ENCODE measurements around the gene NUMA1.

The NUMA1 gene, protein sequence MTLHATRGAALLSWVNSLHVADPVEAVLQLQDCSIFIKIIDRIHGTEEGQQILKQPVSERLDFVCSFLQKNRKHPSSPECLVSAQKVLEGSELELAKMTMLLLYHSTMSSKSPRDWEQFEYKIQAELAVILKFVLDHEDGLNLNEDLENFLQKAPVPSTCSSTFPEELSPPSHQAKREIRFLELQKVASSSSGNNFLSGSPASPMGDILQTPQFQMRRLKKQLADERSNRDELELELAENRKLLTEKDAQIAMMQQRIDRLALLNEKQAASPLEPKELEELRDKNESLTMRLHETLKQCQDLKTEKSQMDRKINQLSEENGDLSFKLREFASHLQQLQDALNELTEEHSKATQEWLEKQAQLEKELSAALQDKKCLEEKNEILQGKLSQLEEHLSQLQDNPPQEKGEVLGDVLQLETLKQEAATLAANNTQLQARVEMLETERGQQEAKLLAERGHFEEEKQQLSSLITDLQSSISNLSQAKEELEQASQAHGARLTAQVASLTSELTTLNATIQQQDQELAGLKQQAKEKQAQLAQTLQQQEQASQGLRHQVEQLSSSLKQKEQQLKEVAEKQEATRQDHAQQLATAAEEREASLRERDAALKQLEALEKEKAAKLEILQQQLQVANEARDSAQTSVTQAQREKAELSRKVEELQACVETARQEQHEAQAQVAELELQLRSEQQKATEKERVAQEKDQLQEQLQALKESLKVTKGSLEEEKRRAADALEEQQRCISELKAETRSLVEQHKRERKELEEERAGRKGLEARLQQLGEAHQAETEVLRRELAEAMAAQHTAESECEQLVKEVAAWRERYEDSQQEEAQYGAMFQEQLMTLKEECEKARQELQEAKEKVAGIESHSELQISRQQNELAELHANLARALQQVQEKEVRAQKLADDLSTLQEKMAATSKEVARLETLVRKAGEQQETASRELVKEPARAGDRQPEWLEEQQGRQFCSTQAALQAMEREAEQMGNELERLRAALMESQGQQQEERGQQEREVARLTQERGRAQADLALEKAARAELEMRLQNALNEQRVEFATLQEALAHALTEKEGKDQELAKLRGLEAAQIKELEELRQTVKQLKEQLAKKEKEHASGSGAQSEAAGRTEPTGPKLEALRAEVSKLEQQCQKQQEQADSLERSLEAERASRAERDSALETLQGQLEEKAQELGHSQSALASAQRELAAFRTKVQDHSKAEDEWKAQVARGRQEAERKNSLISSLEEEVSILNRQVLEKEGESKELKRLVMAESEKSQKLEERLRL (N-terminal part only)

DNA sequence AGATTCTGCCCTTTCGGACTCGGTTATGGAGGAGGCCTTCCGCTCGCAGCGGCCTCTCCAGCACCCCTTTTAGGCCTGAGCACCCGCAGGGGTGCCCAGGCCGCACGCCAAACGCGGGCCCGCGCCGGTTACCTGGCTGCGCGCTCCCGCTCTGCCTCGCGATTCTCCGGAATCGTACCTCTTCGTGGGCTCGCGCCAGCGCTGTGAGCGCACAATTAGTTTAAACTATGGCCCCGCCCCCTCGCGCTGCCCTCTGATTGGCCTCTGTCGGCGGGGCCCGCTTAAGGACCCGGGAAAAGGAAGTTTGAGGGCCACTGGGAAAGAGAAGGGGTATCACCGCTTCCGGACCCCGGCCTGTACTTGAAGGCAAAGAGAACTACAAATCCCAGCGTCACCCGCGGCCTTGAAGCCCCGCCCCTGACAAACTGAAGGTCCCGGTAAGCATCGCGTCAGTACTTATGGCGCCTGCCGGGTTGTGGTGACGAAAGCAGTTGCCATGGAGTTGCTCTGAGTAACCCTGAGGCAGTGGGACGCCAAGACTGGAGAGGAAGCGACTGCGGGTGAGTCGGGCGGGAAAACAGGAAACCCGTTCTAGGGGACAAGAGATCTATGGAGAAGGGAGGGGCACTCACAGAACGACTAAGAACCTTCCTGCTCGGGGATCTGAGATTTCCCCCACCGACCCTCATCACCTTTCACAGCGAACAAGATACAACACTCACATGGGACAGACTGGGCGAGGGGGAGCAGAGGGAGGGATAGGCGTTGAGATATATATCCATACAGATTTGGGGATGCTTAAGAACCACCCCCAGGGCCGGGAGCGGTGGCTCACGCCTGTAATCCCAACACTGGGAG lies at the start of gene NUMA1, which contains the start of gene LRRC51:
Gene NUMA1, minus strand, starts transcription at position 217 of the 858 bp plus-strand sequence. CDS start 44,599 bp downstream, outside the sequence.
Gene LRRC51, plus strand, starts transcription at position 525 of the 858 bp plus-strand sequence. CDS start 8,234 bp downstream, outside the sequence.
- intact Hi-C loops (cut with DNase I) = loop anchor here (2.0 kb wide), 2 partner anchors 22 to 40 kb away; partner anchors contain the start of gene LAMTOR1
- peak; percentile 98 to 100 (median 99) for DNase-seq

DNA sequence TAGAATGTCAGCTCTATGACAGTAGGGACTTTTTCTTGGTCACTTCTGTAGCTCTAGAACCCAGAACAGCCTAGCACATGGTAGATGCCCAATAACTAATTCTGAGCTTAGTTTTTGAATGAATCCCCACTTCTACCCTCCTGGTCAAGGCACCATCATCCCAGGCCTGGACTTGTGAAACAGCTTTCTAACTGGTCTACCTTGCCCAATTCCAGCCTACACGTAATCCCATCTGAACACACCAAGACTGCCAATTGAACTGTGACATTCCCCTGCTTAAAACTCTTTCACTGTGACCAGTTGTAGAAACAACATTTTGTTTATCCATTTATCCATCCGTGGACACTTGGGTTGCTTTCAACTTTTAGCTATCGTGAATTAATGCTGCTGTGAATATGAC lies 49.0 kb upstream of the NUMA1 start:
- intact Hi-C loops (cut with DNase I) = no loop called here
- no peak for DNase-seq

DNA sequence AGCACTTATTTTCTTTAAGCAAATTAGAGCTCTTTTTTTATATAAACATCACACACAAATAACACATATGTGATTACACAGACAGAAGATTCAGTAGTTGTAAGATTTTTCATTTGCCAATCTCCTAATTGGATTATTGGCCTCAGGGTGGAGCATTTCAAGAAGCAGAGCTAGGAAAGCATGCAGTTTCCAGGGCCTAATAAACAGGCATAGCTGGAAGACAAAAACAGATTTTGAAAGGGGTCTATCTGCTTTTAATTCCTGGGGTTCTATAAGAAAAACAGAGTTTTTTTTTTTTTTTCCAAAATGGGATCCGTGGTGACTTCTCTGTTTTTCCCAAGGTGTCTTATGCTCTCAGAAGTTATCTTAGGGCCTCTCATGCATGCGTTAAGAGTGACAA lies 47.6 kb upstream of the NUMA1 start:
- DNase-seq = no peak
- intact Hi-C loops (cut with DNase I) = no loop called here

DNA sequence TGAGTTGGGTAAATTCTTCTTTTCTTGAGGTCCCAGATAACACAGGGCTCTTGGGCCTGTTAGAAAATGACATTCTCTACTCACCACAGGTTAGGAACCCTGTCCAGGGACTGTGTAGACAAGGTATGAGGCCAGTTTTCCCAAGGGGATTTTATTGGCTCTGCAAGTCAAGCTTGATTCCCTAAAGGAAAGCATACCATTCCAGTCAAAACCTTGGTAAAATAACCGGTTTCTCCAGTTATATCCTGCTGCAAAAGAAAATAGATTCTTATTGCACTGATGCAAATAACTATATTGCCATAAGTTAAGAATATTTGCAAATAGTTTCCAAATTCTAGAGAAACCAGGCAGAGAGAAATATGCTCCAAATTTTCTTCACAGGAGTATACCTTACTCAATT lies 45.6 kb upstream of the NUMA1 start:
- no peak for DNase-seq
- intact Hi-C loops (cut with DNase I) = no loop called here

DNA sequence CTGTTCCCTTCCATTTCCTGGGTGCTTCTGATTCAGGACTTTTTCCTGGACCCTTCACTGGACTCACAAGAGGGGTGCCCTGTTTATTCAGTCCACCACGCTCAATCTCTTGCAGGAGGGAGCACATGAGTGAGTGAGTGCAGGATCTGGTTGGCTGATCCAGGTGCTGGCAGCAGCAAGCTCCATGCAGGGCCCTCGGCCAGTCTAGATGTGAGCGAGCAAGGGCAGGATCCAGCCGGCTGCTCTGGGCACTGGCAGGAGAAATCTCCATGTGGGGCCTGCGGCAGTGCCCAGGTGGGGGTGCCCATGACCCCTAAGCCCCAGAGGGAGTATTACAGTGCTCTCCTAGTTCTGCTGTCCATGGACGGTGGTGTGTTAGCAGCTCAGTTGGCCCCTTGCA lies 43.7 kb upstream of the NUMA1 start:
- intact Hi-C loops (cut with DNase I) = no loop called here
- no peak for DNase-seq

DNA sequence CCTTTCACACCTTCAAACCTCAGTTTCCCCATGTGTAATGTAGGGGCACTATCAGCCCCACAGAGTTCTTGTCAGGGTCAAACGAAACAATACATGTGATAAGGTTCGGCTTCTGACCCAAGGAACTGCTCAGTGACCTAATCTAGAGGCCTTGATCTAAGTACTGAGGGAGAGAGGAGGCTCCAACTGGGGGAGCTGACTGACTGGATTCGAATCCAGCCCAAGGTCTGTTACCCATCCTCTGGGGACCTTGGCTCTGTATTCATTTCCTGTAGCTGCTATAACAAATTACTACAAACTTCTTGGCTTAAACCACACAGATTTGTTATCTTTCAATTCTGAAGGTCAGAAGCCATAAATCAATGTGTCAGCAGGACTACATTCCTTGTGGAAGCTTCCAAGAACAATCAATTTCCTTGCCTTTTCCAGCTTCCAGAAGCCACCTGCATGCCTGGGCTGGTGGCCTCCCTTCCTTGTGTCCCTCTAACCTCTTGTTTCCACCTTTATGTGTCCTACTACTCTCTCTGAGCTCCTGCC lies 42.8 kb upstream of the NUMA1 start:
- intact Hi-C loops (cut with DNase I) = no loop called here
- no peak for DNase-seq

DNA sequence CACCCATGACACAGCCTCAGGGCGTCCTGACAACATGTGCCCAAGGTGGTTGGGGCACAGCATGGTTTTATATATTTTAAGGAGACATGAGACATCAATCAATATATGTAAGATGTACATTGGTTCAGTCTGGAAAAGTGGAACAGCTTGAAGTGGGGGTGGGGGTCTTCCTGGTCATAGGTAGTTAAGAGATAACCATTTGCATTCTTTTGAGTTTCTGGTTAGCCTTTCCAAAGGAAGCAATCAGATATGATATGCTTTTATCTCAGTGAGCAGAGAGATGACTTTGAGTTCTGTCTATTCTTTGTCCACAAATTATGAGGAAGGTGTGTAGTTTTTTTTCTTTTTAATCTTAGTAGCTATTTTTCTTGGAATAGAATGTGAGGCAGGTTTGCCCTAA lies 42.3 kb upstream of the NUMA1 start:
- DNase-seq = no peak
- intact Hi-C loops (cut with DNase I) = no loop called here

DNA sequence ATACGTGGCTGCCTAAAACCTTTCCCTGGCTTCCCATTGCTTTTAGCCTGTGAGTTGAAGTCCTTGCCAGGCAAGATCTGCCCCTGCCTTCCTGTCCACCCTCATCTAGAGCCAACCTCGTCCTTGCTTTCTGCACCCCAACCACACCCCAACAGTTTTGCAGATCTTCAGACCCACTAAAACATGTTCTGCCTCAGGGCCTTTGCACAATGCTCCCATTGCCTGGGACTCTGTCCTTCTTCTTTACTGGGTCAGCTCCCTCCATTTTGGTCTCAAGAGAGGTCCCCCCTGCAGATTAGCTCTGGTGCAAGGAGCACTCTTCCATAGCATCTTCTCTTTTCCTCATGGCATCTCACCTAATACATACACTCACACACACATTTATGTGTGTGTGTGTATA lies 40.6 kb upstream of the NUMA1 start:
- intact Hi-C loops (cut with DNase I) = no loop called here
- no peak for DNase-seq

DNA sequence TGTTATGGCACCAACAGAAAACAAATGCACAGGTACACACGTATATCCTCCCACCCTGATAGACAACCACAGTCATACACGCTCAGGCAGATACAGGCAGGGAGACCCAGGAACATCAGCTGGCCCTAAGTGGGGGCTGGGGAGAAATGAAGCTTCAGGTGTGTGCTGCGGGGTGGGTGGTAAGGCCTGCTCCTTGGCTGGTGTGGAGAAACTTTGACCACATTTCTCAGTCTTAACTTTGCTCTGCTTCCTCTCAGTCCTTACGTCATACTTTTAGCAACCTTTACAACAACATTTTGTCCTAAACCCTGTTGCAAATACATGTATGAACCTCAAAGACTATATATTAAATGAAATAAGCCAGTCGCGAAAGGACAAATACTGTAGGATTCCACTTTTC lies 38.9 kb upstream of the NUMA1 start:
- intact Hi-C loops (cut with DNase I) = no loop called here
- DNase-seq = no peak

DNA sequence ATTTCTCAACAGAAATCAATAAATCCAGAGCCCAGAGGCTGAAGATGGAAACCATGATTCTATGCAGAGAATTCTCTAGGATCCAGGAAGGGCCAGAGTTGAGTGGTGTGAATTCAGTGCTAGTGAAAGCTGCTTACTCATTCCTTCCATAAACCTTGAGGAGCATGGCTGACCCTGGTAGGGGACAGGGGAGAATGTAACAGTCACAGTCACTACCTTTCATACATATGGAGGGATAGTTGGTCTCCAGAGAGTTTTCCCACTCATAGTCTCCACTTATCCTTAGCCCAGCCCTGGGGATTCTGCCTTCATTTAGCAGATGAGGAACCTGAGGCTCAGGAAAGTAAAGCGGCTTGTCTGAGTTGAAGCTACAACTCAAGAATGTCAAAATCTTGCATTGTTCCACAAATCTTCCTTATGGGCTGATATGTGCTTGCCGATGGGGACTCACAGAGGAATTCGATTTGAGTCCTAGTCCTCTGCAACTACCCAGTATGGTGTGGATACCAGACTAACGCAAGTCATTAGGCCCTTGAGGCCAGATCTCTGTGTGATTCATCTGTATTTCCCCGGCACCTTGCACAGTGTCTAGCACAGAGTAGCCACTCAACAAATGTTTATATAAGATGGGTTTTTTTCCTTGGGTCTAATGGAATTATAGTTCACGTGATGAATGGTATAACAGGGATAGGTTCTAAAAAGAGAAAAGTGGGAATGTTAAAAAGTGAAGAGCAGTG lies 35.8 kb upstream of the NUMA1 start:
- DNase-seq = no peak

DNA sequence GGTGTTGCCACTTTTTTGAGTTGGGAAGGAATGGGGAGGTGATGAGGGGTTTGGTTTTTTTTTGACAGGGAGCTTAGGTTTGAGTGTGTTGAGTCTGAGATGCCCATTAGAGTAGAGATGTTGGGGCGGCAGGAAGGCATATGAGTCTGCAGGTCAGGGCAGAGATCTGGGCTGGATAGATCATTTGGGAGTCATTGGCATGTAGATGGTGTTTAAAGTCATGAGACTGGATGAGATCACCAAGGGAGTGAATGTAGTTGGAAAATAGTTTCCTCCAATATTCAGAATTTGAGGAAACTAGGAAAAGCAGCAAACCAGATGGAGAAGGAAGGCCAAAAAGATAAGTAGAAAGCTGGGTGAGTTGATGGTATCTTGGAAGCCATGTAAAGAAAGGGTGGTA lies 34.2 kb upstream of the NUMA1 start:
- intact Hi-C loops (cut with DNase I) = loop anchor here (5.0 kb wide), 1 partner anchor 108 kb away; the partner anchor contains the start of gene INPPL1
- DNase-seq = no peak

More for the DNA sequence above, 35.8 kb upstream of the NUMA1 start:
- intact Hi-C loops (cut with DNase I) = no loop called here

DNA sequence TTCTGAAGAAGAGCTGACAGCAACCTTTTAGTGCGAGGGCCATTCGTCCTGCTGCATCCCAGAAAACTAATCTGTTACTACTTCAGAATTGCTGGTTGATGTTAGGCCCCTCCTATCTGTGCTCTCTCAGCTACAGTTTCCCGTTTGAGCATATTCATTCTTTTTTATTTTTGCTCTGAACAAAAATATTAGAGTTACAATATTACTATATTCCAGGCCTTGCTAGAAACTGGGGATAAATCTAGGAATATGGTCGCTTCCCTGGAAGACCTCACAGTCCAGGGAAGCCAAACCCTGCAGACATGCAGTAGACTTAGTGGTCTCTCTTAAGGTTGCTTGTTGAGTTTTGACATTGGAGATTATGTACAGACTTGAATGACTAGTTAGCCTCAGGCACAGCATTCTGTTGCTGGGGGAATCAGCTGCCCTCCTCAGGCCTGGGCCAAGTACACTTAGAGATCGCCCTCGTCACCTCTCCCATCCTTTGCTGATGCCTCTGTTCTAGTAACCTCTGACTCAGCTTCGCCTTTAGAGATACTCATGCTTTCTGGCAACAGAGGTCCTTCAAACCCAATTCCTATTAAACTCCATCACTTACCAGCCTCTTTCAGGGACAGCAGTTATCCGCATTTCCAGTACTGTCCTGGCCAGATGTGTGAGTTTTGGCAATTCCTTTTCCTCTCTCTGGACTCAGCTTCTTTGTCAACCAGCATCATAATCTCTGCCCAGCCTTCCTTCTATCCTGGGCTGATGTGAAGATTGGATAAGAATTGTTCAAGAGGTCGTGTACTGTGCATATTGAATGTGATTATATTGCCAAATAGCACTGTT lies 32.9 kb upstream of the NUMA1 start:
- intact Hi-C loops (cut with DNase I) = loop anchor here (1.0 to 5.0 kb wide), 2 partner anchors 10 to 109 kb away; partner anchors contain the start of genes INPPL1 and LAMTOR1
- no peak for DNase-seq

DNA sequence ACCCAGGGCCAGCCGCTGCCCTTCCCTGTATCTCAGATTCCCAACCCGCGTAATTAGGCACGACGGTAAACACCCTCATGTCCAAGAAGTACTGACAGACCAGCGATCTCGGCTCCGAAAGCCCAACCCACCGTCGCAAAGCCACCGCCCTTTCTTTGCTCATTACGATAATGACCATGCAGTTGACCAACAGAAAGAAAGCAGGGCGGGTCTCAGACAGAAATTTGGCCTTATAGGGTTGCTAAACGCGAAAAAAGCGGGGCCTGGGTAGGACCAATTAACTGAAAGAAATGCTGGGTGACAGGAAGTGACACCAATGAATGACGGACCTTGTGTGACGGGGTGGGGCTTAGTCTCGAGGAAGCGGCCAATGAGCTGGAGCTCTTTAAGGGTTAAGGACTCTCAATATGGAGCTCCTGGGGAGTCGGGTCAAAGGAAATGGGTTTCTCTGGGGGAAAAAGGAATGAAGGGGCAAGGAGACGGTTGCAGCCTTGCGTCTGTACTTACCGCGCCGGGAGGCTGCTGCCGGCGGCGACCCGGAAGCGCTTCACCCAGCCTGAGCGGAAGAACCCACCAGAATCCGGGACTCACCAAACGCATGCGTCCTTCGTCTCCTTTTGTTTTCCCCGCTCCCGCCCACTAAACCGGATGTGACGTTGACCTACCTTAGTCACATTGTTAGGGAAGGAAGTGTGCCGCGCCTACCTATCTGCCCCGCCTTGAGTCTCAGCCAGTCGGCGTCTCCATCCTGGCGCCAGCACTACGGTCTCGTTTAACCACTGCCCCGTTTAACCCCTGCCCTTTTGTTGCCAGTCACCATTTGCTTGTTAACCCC lies 32.0 kb upstream of the NUMA1 start, which contains the start of gene ANAPC15:
Gene ANAPC15, minus strand, starts transcription at position 553 of the 835 bp plus-strand sequence. CDS start 1,419 bp downstream, outside the sequence.
- intact Hi-C loops (cut with DNase I) = loop anchor here (1.0 to 5.0 kb wide), 2 partner anchors 9 to 110 kb away; partner anchors contain the start of genes INPPL1 and LAMTOR1
- peak; percentile 89 to 99 (median 96) for DNase-seq

DNA sequence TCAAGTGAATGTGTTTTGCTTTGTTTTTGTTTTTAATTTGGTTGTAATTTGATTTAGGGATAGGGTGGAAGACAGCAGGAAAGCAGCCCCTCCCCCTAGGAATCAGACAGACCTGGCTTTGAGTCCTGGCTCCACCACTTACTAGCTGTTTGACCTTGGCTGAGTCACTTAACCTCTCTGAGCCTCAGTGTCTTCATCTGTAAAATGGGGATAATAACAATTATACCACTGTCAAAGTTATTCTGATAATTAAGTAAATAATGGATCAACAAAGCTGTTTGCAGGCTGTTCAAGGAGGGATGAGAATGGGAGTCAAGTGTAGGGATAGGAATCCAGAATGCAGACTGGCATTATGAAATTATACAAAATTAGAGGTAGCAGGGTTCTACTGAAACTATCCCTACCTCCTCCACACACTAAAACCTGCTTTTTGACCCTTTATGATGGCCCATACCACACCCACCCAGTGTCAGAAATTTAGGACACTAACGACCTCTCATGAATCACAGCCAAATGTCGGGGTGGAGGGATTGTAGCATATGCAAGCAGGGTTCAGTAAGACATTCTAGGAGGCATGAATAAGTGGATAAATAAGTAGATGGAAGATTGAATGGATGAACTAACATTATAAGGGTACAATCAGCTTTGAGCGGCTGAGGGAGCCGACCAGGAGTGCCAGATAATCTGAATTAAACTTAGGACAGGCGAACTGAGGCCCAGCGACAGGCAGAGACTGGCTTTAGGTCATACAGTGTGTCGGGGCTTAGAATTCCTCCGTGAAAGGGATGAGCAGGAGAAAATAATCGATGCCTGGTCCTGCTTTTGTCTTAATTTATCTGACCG lies 31.2 kb upstream of the NUMA1 start:
- intact Hi-C loops (cut with DNase I) = loop anchor here (1.0 to 5.0 kb wide), 2 partner anchors 8 to 111 kb away; partner anchors contain the start of genes INPPL1 and LAMTOR1
- DNase-seq = no peak
